A673 (cell line): Measurements from ENCODE around the gene TMEM185B. TPM values are rescaled to one million over a fixed set of nuclear protein-coding genes. Genes with fewer than 3 reads are reported as not detected.
"Not testable (repeated sequence)": the region's sequence is repeated elsewhere in the genome, so short reads cannot be mapped to it uniquely, and the experiment has no call there.

Experiments
- BruUV-seq: library from RNA; stranded (reverse); fragments of 400-500 nt; replicated peaks from 2 replicates; lab custom pipeline; 2021; lab: Mats Ljungman, UMichigan
- CTCF ChIA-PET: fragments of 300-600 bp; sonication (Branson Sonifier 250); formaldehyde crosslinking; loops from one replicate; lab custom pipeline; 2022; ENCODE audit warnings: antibody characterized with exemption; lab: Charles Lee
- POLR2A ChIA-PET: fragments of 300-600 bp; sonication (Branson Sonifier 250); formaldehyde crosslinking; loops from one replicate; lab custom pipeline; 2022; ENCODE audit warnings: antibody characterized with exemption; ENCODE audit not compliant: low non-redundant PET; lab: Charles Lee
- DNase-seq: peaks from one replicate; pipeline ENCODE4 v3.0.0-alpha.2; 2015; ENCODE audit warnings: low spot score
- H3K27ac ChIP-seq: fragments of 200-600 bp; sonication (generic); 2 replicates; pipeline ENCODE4 v1.5.1; 2016; ENCODE audit warnings: mixed run types, low read depth, mild to moderate bottlenecking, mixed read lengths, antibody characterized with exemption, low read length; ENCODE audit not compliant: poor library complexity, severe bottlenecking
- H3K27me3 ChIP-seq: fragments of 200-600 bp; sonication (generic); replicated peaks from 2 replicates; pipeline ENCODE4 v1.6.1; 2017; ENCODE audit warnings: mixed run types, low read depth, mild to moderate bottlenecking, mixed read lengths, antibody characterized with exemption, low read length; ENCODE audit not compliant: insufficient read depth, poor library complexity
- H3K36me3 ChIP-seq: fragments of 200-600 bp; sonication (generic); 2 replicates; pipeline ENCODE4 v1.6.1; 2016; ENCODE audit warnings: mixed run types, mild to moderate bottlenecking, mixed read lengths, antibody characterized with exemption, low read length; ENCODE audit not compliant: insufficient read depth, poor library complexity, severe bottlenecking
- H3K4me1 ChIP-seq: fragments of 200-600 bp; sonication (generic); 2 replicates; pipeline ENCODE4 v1.6.1; 2017; ENCODE audit warnings: mixed run types, mild to moderate bottlenecking, mixed read lengths, antibody characterized with exemption, low read length; ENCODE audit not compliant: insufficient read depth, poor library complexity, severe bottlenecking
- H3K4me3 ChIP-seq: fragments of 200-600 bp; sonication (generic); 2 replicates; pipeline ENCODE4 v1.5.1; 2016; ENCODE audit warnings: low read depth, mixed run types, mild to moderate bottlenecking, mixed read lengths, low read length; ENCODE audit not compliant: poor library complexity, severe bottlenecking
- H3K9me3 ChIP-seq: fragments of 200-600 bp; sonication (generic); 2 replicates; pipeline ENCODE4 v1.6.1; 2016; ENCODE audit warnings: mixed run types, low read depth, mild to moderate bottlenecking, mixed read lengths, antibody characterized with exemption, low read length; ENCODE audit not compliant: poor library complexity, severe bottlenecking
- EZH2 ChIP-seq: fragments of 200-600 bp; sonication (generic); IDR thresholded peaks from 2 replicates; pipeline ENCODE4 v1.6.1; 2017; ENCODE audit warnings: borderline replicate concordance, low read depth, mild to moderate bottlenecking, mixed read lengths, antibody characterized with exemption, low read length; ENCODE audit not compliant: poor library complexity, severe bottlenecking
- intact Hi-C: fragments of 100-400 bp; cut with micrococcal nuclease; formaldehyde crosslinking; loops from one replicate; pipeline ENCODE4 v1.10.0; 2022; ENCODE audit not compliant: unreplicated experiment
- total RNA-seq: library from RNA; stranded (reverse); gene quantifications from 2 replicates; pipeline ENCODE4 v1.2.3, GENCODE V29; 2021
- TF ChIP-seq, protein P1 (sequence below): fragments of 300-800, 200-600 bp; sonication (generic); conservative IDR thresholded peaks from 2 replicates; pipeline ENCODE4 v1.5.1; 2017; ENCODE audit warnings: low read depth, mild to moderate bottlenecking, antibody characterized with exemption, low read length, moderate library complexity, mixed read lengths

Gene TMEM185B
- total RNA-seq, 1 experiment from 2014 or later, result 34.5 TPM

DNA sequence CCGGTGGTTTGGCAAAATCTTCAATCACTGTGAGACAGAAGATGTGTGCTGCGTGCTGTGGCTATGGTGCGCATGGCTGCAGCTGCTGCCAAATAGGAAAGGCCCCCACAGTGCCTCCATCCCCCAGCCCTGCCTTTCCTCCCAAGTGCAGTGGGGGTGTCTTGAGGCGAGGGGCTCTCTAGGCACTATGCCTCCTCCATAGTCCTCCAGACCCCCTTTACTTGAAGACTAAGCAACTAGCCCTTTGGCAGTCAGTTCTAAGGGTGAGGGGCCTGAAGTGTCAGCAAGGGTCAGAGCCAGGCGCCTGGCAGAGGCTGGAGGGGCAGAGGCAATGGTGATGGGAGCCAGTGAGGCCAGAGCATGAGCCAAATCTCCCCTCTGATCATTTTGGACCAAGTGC lies 13.6 kb upstream of the TMEM185B start:
- H3K9me3 ChIP-seq, result no peaks in the 10 kb centered on the region
- DNase-seq, result no peak
- H3K36me3 ChIP-seq, result no peaks in the 10 kb centered on the region
- H3K4me3 ChIP-seq, result no peak overlapping the region
- intact Hi-C loops, result no loop called here
- no peaks in the 10 kb centered on the region for H3K4me1 ChIP-seq
- no TSS peak for BruUV-seq
- no peak overlapping the region for H3K27ac ChIP-seq
- CTCF ChIA-PET, result no interaction called here
- H3K27me3 ChIP-seq, result no peaks in the 10 kb centered on the region
- POLR2A ChIA-PET, result no interaction called here
- TF ChIP-seq EZH2, result no peak
- TF ChIP-seq, protein P1, sequence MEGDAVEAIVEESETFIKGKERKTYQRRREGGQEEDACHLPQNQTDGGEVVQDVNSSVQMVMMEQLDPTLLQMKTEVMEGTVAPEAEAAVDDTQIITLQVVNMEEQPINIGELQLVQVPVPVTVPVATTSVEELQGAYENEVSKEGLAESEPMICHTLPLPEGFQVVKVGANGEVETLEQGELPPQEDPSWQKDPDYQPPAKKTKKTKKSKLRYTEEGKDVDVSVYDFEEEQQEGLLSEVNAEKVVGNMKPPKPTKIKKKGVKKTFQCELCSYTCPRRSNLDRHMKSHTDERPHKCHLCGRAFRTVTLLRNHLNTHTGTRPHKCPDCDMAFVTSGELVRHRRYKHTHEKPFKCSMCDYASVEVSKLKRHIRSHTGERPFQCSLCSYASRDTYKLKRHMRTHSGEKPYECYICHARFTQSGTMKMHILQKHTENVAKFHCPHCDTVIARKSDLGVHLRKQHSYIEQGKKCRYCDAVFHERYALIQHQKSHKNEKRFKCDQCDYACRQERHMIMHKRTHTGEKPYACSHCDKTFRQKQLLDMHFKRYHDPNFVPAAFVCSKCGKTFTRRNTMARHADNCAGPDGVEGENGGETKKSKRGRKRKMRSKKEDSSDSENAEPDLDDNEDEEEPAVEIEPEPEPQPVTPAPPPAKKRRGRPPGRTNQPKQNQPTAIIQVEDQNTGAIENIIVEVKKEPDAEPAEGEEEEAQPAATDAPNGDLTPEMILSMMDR, result no peak

GRCh38 chr2:120236316-120236715 lies 13.1 kb upstream of the TMEM185B start:
- POLR2A ChIA-PET, result no interaction called here
- no peaks in the 10 kb centered on the region for H3K9me3 ChIP-seq
- DNase-seq, result no peak
- BruUV-seq, result no TSS peak
- intact Hi-C loops, result no loop called here
- no peaks in the 10 kb centered on the region for H3K27me3 ChIP-seq
- no peak overlapping the region for H3K27ac ChIP-seq
- TF ChIP-seq EZH2, result no peak
- TF ChIP-seq, protein P1, result no peak
- no peak overlapping the region for H3K4me3 ChIP-seq
- H3K4me1 ChIP-seq, result no peaks in the 10 kb centered on the region
- CTCF ChIA-PET, result no interaction called here
- no peaks in the 10 kb centered on the region for H3K36me3 ChIP-seq

GRCh38 chr2:120235681-120236080 lies 12.5 kb upstream of the TMEM185B start:
- DNase-seq, result no peak
- POLR2A ChIA-PET, result no interaction called here

DNA sequence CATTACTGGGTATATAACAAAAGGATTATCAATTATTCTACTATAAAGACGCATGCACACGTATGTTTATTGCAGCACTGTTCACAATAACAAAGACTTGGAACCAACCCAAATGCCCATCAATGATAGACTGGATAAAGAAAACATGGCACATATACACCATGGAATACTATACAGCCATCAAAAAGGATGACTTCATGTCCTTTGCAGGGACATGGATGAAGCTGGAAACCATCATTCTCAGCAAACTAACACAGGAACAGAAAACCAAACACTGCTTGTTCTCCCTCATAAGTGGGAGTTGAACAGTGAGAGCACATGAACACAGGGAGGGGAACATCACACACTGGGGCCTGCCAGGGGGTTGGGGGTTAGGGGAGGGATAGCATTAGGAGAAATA lies 12.0 kb upstream of the TMEM185B start:
- H3K4me1 ChIP-seq, H3K27ac ChIP-seq, H3K9me3 ChIP-seq, DNase-seq, H3K36me3 ChIP-seq, H3K27me3 ChIP-seq, POLR2A ChIA-PET, BruUV-seq, H3K4me3 ChIP-seq, intact Hi-C loops, CTCF ChIA-PET: not testable (repeated sequence)

More at GRCh38 chr2:120235681-120236080, 12.5 kb upstream of the TMEM185B start:
- H3K4me1 ChIP-seq, result no peaks in the 10 kb centered on the region
- TF ChIP-seq EZH2, result no peak
- TF ChIP-seq, protein P1, result no peak
- H3K4me3 ChIP-seq, result no peak overlapping the region
- CTCF ChIA-PET, result no interaction called here
- H3K27ac ChIP-seq, result no peak overlapping the region
- H3K36me3 ChIP-seq, result no peaks in the 10 kb centered on the region
- intact Hi-C loops, result no loop called here
- H3K27me3 ChIP-seq, result no peaks in the 10 kb centered on the region
- no TSS peak for BruUV-seq
- H3K9me3 ChIP-seq, result no peaks in the 10 kb centered on the region
